Measurements from ENCODE around the gene TTC14.
"Not testable (repeated sequence)": the region's sequence is repeated elsewhere in the genome, so short reads cannot be mapped to it uniquely, and the experiment has no call there.

TTC14 gene, protein sequence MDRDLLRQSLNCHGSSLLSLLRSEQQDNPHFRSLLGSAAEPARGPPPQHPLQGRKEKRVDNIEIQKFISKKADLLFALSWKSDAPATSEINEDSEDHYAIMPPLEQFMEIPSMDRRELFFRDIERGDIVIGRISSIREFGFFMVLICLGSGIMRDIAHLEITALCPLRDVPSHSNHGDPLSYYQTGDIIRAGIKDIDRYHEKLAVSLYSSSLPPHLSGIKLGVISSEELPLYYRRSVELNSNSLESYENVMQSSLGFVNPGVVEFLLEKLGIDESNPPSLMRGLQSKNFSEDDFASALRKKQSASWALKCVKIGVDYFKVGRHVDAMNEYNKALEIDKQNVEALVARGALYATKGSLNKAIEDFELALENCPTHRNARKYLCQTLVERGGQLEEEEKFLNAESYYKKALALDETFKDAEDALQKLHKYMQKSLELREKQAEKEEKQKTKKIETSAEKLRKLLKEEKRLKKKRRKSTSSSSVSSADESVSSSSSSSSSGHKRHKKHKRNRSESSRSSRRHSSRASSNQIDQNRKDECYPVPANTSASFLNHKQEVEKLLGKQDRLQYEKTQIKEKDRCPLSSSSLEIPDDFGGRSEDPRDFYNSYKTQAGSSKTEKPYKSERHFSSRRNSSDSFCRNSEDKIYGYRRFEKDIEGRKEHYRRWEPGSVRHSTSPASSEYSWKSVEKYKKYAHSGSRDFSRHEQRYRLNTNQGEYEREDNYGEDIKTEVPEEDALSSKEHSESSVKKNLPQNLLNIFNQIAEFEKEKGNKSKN

DNA sequence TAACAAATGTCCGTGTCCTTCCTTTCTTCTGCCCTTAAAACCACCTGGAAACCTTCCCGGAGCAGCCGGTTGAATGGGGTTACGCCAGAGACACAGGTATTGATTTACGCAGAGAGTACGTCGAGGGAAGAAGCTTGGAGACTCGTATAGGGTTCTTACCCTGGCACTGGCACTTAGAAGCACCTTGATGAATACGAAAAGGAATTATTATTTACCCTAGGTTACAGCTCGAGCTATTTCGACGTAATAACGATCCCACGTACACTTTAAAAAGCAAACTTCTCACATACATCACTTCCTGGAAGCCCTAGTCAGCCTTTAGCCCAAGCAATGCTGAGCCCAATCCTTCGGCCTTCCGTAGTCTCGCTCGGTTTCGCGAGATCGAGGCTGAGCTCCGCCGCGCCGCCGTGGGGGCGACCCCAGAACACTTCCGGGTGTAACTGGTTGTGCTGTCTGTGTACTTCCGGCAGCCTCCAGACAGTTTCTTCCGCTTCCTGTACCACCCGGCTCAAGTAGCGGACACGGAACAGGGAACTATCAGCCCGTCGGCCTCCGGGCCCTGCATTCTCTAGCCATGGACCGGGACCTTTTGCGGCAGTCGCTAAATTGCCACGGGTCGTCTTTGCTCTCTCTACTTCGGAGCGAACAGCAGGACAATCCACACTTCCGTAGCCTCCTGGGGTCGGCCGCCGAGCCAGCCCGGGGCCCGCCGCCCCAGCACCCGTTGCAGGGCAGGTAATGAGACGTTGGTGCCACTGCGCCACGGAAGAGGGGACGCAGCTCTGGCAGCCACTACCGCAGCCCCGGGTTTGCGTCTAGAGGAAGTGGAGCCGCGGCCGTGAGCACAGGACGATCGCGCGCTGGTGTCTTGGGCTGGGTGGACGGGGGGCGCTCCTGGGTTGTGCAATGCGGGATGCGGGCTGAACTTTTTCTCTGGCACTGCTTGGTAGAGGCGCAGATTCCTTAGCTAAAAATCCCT, at the start of gene TTC14:
TTC14 (plus strand) TSS at position 476 of the 979 bp plus-strand sequence; CDS start at position 575, 99 bp downstream.
- DNase-seq = peak; percentile 97

GRCh38 chr3:180563406-180563805, 38.6 kb upstream of the TTC14 start:
- no peak for DNase-seq

- no peak for DNase-seq
Measured at GRCh38 chr3:180564676-180565075, 37.3 kb upstream of the TTC14 start.

- no peak for DNase-seq
Measured at GRCh38 chr3:180570238-180570637, 31.7 kb upstream of the TTC14 start.

GRCh38 chr3:180571831-180572598, 29.9 kb upstream of the TTC14 start:
- no peak for DNase-seq

DNA sequence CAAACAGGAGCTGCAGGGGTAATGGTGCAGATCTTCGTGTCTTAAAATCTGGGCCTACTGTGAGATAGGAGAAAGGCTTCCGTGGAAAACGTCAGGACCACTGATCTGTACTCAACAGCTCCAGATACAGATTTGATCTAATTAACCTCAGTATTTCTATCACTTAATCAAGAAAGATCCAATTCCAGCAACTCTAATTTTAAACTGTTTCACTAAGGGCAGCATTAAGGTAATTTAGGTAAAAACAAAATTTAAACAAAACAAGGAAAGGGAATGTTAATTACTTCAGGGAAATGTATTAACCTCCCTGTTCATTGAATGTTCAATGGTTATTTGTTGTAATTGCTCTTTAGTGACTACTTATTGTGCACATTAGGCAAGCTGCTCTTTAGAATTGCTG, 26.4 kb upstream of the TTC14 start:
- DNase-seq = no peak

DNA sequence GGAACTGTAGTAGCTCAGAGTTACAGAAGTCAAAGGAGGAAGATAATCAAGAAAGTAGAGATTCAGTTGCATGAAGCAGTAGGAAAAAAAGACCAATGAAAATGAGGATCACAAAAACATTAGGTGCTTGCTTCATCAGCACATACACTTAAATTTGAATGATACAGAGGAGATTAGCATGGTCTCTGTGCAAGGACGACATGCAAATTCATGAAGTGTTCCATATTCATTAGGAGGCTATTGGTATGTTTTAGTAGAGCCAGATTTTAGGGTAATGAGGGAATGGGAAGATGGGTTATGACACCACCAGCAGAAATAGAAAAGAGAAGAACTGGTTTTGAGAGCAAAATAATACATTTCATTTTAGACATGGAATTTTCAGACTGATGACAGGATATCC, 21.0 kb upstream of the TTC14 start:
- DNase-seq = no peak

DNA sequence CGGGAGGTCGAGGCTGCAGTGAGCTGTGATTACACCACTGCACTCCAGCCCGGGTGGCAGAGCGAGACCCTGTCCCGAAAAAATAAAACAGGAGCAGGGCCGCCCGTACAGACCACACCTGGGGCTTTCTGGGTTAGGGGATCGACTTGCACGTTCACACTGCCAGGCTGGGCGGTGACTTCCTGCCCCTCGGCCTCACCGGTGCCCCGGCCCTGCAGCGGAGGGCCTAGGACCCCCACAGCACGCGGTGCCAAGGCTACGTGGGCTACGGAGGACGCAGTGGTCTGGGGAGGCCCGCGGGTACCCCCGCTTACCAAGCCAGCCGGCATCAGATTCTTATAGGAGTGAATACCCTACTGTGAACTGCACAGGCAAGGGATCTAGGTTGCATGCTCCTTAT, 11.6 kb upstream of the TTC14 start:
- no peak for DNase-seq

DNA sequence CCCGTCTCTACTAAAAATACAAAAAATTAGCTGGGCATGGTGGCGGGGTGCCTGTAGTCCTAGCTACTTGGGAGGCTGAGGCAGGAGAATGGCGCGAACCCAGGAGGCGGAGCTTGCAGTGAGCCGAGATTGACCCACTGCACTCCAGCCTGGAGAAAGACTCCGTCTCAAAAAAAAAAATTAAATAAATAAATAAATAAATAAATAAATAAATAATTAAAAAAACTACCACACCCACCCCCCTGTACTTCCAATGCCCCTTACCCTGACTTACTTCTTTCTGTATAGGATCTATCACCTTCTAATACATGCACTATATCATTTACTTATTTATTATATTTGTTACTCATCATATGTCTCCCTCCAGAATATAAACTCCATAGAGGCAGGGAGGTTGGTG, 8.3 kb upstream of the TTC14 start:
- not testable (repeated sequence) for DNase-seq

DNA sequence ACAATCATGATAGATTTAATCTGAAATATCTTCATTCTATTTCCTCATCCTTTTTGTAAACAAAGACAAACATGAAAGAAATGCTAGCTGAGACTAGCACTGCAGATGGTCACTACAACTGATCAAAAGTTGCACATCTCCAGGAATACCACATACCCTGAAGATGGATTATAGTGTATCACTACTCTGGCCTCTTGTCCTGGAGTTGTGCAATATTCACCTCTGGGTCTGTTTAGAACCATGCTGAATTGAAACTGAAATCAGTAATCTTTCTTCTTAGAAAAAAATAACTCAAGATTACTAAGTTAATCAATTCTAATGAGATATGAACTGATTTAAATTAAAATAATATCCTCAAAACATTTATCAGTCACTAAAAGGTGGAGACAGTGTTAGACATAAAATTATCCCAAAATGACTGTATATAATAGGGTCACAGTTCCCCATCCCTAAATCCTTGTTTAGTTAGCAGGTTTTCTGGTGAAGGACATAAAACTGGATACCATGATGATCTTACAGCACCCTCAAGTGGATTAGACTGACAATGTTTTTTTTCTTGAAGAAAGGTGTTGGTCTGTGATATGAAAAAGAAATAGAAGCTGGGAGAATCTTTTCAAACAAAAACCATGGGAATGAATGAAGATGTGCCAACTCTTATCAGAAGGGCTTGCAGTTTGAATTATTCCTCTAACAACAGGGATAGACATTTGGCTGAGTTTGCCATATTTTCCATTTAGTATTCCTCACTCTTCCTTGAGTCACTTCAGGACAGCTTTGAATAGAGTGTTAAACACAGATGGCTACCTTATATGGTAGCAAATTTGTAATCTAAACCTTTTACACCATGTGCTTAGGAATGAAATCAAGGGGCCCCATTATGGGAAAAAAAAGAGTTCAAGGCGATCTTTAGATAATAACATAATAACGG, 7.1 kb upstream of the TTC14 start:
- peak; percentile 50 for DNase-seq

- no peak for DNase-seq
Measured at GRCh38 chr3:180595559-180595935, 6.4 kb upstream of the TTC14 start.

DNA sequence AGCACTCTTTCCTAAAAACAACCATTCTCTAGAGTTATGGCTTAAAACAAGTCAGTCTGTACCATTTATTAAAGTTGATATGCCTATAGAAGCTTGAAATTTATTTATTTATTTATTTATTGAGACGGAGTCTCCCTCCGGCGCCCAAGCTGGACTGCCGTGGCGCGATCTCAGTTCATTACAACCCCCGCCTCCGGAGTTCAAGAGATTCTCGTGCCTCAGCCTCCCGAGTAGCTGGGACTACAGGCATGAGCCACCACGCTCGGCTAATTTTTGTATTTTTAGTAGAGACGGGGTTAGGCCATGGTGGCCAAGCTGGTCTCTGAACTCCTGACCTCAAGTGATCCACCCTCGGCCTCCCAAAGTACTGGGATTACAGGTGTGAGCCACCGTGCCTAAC, 1.5 kb upstream of the TTC14 start:
- no peak for DNase-seq

GRCh38 chr3:180611006-180611405, 9.0 kb downstream of the TTC14 start:
- no peak for DNase-seq

GRCh38 chr3:180612364-180612763, 10.4 kb downstream of the TTC14 start:
- DNase-seq = no peak

GRCh38 chr3:180615954-180616353, 14.0 kb downstream of the TTC14 start:
- no peak for DNase-seq

DNA sequence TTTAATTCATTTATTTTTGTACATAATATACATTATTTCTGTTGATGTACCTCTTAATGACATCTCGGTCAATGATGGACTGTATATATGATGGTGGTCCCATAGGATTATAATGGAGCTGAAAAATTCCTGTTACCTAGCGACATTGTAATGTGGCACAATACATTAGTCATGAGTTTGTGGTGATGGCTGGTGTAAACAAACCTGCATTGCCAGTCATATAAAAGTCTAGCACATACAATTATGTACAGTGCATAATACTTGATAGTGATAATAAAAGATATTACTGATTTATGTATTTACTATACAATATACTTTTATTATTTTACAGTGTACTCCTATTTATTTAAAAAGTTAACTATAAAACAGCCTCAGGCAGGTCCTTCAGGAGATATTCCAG, 15.1 kb downstream of the TTC14 start:
- DNase-seq = no peak

DNA sequence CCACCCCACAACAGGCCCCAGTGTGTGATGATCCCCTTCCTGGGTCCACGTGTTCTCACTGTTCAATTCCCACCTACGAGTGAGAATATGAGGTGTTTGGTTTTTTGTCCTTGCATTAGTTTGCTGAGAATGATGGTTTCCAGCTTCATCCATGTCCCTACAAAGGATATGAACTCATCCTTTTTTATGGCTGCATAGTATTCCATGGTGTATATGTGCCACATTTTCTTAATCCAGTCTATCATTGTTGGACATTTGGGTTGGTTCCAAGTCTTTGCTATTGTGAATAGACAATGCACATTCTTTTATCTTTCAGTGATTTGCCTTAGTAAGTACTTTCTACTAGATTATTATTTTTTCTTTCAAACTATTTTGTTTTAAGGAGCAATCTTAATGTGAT, 16.6 kb downstream of the TTC14 start:
- not testable (repeated sequence) for DNase-seq

DNA sequence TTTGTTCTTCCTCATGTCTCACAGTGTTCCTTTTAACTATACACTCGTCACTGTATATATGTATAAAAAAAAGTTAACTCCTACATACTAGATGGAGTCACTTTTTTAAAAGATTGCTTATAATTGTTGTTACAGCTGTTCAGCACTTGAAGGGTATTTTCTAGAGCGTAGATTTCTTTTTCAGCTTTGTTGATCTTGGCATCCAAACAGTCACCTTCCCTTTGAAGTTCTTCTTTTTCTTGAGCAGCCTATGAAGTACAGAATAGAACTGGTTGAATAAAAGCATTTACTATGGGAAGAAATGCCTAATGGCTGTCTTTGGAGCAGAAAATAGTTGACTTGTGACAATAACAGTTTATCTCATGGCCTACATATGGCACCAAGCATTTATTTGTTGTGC, 17.8 kb downstream of the TTC14 start:
- no peak for DNase-seq

DNA sequence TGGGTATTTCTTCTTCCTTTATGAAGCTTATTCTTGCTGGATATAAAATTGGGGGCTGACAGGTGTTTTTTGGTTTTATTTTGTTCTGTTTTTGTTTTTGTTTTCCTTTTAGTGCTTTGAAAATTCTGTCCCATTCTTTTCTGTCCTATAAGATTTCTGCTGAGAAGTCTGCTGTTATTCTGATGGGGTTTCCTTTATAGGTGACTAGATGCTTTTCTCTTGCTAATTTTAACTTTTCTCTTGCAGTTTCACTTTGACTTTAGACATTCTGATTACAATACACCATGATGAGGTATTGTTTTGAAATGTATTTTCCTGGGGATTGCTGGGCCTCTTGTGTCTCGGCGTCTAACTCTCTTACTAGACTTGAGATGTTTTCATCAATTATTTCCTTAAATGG, 22.8 kb downstream of the TTC14 start:
- no peak for DNase-seq

DNA sequence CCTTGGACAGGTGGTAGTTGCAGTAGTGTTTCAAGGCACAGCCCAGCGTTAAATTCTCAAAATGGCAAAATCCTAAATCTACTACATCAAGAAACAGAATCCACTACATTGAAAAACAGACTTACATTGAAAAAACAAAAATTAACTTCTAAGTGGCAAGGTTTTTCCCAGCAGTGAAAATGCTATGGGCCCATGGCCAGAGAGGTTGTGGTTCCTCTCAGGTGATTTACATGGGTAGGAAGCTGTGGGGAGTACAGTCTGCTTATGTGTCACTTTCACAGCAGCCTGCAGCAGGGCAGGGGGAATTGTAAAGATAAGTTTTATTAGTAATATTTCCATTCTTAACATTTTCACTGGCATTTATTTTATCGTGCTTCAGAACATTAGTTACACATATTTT, 24.9 kb downstream of the TTC14 start:
- no peak for DNase-seq

- no peak for DNase-seq
Measured at GRCh38 chr3:180630371-180630770, 28.4 kb downstream of the TTC14 start.
